GM04504 (cell line): ENCODE data around the gene MOB3B.

ENCODE experiments used
- DNase-seq: peaks from one replicate; pipeline ENCODE4 v3.0.0-alpha.2; 2012; ENCODE audit warnings: low read depth

MOB3B gene

DNA sequence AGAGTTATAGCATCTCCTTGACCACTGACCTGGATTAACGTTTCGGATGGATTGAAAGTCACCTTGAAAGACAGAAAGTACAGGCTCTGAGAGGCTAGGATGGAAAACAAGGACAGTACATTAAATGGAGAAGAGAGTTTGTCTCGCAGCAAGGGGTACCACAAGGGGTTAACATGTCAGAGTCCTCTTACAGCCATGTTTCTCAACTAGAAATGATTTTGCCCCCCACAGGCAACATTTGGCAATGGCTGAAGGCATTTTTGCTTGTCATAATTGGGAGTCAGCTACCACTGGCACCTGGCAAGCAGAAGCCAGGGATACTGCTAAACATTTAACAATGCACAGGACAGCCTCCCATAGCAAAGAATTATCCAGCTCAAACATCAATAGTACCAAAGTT is 141.9 kb downstream of the MOB3B start:
- DNase-seq = no peak

DNA sequence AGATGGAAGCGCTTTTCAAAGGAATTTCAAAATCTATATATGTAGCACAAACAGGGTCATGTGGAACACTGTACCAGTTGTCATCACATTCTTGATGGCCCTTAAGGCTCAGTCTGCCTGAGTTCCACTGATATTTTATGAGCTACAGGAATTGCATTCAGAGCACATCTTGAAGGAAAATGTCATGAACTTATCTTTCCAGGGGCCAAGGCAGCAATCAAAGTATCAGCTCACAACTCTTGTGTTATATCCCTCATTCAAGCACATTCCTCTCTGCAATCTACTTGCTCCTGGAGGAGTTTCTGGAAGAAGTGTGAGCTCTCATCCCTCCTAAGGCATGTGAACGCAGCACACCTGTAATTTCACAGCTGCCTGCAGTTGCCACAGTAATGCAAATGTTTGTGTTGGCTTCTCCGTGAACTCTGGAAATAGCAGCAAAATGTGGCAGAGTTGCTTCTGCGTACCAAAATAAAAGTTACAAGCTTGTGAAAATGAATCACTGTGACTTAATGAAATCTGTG is 143.0 kb downstream of the MOB3B start:
- no peak for DNase-seq

DNA sequence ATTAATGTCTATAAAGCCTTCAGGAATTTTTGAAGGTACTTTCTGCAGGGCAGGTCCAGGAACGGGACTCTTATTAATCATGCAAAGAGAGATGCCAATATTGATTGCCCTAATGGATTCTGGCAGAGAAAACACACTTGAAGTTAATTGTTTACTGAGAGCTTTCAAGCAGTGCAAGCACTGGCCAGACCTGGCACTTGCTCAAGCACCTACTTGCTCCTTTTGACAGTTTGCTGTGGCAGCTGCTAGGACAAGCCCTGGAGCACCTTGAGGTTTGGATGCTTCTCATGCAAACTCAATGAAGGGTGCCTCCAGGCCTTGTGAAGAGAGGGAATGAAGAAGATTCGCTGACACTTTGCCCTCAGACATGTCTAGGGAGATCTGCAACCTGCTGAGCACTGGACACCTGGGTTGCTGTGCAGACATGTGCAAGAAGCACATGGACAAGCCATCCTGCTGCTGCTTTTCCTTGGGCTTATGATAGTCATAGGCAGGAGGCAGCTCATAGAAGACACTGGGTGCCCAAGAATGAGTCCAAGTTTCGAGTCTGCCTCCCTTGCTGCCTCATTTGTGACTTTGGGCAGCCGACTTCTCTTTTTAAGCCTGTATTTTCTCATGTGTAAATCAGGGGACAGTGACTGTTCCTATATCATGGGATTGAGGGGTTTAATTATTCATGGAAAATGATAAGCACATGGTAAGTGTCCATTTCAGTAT is 143.8 kb downstream of the MOB3B start:
- DNase-seq = no peak

DNA sequence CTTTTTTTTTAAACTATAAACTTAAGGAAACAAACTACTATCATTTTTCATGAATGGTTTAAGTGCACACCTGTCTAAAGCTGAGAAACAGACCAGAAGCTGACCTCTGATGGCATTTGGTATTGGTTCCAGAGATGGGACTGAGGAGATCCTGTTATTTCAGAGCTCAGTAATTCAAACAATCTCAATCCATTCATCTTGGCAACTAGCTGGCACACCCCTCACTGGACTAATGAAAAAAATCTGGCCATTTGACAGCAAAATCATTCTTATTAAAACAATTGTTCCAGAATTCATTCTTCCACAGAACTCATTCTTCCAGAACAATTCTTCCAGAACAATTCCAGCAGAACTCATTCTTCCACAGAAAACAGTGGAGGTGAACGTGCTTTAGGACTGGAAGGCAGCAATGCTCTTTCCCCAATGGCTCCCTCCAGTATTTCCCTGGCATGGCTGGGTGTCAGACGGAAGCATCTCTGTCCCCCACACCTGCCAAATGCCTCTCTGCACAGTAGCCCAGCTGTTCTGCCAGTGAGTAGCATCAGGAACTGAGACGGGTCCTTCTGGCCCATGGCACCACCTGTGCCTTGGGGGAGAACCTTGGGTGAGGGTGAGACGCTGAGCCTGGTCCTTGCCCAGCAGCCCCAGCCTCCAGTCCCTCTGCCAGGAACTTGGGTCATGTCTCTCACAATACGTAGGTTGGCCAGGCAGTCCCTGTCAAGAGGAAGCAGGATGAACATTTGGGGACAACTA is 145.2 kb downstream of the MOB3B start:
- no peak for DNase-seq

DNA sequence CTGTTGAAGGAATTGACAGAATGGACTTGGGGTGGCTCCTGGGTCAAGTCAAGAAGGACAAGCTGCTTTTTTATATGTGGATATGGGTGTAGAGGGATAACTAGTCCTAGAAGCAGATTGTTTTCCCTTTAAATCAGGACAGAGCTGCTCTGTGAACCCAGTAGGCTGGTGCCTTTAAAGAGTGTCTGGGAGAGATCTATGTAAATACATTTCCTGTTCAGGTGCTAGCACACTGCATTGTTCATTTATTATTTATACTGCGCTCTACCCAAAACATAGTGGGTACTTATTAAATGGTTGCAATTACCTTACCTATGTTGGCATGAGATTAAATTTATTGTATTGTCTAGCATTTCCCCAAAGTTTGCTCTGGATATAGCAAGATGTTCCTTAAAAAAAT is 146.1 kb downstream of the MOB3B start:
- no peak for DNase-seq

DNA sequence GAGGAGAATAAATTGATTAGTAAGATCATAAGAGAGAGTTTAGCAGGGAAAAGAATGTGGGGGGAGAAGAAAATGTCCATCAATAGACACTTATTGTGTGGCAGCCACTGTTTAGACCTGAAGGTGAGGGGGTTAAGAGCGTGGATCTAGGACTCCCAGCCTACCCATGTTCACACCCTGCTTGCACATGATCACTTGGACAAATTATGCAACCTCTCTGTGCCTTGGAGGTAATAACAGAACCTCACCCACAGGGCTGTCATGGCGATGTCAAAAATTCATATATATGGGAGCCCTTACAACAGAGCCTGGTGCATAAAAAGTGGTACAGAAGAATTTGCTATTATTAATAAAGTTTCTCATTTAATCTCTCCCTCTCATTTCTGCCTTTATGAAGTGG is 146.6 kb downstream of the MOB3B start:
- DNase-seq = no peak

DNA sequence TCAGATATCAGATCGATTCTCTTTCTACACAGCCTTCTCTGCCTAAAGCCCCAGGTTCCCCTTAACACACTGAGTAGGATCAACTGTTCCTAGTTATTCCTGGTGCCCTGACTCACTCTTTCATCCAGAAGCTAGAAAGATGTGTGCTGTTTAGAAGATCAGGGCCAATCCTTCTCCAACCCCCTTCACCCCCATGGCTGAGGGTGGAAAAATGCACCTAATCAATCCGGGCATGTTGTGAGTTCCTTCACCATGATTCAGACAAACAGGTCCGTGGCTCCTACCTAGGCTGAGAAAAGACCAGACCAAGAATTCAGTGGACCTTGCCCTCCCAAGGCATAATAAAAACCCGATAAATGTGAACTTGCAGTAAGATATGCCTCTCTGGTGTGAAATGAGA is 147.3 kb downstream of the MOB3B start:
- no peak for DNase-seq

DNA sequence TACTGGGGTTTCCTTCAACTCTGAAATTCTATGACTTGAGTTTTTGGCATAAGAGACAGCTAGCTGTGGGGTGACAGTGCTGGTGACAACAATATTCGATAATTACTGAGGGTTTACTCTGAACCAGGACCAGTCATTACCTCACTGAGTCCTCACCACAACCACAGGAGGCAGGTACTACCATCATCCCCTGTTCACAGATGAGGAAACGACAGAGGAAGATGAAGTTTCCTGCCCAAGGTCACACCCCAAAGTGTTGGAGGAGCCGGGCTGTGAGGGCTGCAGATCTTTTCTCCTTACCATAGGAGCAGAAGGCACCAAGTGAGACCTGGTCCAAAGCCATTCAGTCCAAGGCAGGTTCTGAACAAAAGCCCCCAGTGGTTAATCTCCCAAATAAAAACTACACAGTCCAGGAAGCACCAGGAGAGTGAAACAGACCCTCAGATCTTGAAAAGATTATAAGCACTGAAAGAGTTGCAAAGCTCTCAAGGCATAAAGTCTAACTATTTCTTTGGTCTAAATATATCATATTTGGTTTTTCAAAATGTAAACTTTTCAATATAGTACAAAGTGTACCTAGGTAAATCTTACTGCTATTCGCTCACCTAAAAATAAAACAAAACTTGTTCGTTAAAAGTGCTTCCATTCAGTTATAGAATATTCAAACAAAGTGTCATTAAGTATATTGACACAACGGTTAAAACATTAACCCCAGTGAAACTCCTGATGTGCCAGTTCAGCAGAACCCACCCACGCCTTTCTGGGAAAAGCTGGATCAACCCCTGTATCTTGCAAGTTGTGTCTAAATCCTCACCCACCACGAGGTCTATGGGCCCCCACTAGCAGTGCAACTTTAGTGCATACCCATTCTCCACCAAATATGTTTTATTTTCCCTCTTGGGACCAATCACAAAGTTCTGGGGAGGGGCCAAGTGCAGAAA is 150.0 kb downstream of the MOB3B start:
- DNase-seq = no peak

DNA sequence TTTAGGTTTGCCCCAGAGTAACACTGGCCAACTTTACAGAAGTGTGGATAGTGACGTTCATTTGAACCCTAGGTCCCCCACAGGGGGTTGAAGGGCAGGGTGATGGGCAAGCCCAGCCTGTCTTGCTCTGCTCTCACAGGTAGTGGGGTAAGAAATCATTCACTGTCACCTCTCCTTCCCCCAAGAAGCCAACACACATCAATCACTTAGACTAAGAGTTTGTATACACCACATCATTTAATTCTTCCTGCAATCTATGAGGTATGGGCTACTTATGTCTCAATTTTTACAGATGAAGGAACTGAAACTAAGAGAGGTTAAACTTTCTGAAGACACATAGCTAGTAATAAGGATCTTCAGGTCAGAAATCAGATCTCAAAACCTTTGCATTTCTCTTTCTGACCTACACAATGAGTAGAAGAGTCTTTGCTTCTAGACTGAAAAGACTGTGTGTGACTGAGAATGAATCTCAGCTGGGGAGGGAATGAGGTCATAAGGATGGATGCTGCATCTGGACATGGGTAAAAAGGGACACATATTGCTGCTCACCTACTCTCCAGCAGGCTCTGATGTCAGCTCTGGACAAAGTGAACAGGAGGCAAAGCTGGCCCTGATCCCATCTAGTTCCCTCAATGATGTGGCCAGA is 151.7 kb downstream of the MOB3B start:
- DNase-seq = no peak

DNA sequence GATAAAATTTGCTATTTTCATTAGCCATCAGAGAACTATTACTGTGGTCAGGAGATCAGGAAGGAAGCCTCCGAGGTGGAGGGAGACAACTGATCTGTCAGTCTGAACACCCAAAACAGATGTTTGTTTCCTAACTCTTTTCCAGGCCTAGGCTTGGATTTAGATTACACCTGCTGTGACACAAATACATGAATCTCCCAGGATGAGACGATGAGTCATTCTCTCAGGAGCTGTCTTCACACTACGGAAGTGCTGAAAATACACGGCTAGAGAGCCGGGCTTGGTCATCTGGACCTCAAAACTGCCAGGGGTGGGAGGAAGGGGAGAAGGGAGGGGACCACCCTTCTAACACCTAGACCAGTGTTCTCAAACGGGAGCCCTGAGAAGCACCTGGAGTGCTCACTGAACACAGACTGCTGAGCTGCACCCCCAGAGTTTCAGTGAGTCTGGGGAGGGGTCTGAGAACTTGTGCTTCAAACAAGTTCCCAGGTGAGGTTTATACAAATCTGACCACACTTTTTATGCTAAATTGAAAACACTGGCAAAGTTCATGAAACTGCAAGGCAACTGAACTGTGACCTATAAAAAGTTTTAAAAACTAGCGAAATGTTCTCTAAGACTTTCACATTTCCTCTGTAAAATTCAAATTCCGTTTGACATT is 152.3 kb downstream of the MOB3B start:
- DNase-seq = no peak

DNA sequence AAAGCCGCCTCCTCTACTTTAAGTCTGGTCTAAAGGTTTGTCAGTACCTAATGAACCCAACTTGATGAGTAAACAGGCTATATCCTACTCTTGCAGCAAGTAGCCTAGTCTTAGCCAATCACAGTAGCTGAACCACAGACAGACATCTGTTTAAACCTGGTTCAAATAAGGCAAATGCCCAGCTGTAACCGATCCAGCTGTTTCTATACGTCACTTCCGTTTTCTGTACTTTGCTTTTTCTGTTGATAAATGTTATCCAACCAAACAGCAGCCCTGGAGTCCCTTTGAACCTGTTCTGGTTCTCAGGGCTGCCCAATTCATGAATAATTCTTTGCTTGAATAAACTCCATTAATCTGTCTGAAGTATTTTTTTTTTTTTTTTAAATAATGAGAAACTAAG is 155.8 kb downstream of the MOB3B start:
- DNase-seq = no peak

DNA sequence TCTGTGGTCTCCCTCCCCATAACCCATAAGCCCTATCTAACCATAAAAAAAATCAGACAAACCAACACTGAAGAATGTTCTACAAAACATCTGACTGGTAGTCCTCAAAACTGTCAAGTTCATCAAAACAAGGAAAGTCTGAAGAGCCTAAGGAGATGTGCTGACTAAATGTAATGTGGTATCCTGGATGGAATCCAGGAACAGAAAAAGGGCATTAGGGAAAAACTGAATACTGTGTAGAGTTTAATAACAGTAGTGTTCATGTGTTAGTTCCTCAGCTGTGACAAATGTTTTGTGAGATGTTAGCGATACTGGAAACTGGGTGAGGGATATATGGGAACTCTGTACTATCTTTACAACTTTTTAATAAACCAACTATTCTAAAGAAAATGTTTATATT is 157.0 kb downstream of the MOB3B start:
- DNase-seq = no peak

DNA sequence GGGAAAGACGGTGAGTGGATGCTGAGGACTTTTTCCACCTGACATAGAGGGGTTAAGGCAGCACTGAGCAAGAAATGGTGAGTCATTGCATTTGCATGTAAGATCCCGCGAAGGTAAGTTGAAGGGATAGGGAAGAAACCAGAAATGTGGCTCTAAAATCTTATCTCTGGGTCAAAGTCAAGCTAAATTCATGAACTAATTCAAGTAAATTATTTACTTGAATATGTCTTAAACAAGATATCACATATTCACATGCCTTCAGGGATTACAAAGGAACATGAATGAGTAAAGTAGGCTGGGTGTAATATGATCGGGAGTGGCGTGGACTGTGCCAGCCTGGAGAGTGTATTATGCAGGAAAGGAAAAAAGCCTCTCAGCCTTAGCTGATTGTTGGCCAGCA is 158.2 kb downstream of the MOB3B start:
- no peak for DNase-seq

DNA sequence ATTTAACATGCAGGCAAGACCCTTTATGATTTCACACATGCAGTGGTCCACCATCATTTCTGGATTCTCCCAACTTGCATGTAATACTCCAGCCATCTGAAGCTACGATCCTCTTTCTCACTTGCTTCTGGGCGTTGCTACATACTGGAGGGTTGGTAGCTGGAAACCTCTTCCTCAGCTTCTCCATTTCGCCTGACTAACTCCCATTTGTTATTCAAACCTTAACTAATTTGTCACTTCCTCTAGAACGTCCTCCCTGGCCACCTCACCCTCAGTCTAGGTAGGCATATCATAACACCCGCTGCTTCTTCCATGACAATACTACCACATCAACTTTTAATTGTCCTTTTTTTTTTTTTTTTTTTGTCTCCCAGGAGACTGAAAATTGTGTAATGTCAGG is 160.0 kb downstream of the MOB3B start:
- no peak for DNase-seq

DNA sequence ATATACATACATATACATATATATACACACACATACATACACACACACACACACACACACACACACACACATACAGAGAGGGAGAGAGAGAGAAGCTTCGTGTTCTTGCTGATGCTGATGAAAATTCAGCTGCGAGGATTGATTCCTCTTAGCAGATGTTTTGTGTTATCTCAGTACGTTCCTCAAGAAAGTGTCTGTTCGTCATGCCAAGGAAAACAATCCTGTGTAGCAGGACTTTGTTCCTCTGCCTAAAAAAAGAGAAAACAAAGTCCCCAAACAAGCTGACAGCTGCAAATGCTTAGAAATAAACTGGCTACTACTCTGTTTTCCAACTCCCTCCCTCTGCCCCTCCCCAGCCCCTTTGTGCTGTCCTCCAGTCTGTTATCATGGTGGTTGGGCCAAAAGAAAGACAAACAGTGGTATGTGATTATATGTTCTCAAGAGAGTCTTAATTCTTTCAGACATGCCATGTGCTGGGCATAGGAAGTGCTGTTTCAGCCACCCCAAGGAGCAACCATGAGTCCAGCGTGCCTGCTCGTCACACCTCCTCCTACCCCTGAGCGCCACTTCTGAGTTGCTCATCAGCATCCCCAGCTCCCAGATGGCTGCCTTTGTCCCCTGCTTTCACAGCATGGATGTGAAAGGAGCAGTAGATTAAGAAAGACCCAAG is 161.2 kb downstream of the MOB3B start:
- no peak for DNase-seq

DNA sequence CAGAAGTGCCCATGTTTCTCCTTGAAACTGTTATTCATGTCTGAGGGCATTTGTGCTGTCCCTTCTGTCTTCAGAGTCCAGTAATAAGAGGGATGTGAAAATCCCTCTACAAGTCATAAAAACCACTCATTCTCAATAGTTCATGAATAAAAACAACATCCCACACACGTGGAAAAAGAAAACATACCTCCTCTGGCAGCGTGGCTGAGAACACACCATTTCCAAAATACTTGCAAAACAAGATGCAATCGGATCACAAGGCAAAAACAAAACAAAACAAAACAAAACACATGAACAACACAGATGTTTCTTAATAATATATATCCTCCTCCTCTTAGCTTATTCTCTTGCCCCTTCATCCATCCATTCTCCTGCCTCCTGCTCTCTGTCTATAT is 161.7 kb downstream of the MOB3B start:
- no peak for DNase-seq

DNA sequence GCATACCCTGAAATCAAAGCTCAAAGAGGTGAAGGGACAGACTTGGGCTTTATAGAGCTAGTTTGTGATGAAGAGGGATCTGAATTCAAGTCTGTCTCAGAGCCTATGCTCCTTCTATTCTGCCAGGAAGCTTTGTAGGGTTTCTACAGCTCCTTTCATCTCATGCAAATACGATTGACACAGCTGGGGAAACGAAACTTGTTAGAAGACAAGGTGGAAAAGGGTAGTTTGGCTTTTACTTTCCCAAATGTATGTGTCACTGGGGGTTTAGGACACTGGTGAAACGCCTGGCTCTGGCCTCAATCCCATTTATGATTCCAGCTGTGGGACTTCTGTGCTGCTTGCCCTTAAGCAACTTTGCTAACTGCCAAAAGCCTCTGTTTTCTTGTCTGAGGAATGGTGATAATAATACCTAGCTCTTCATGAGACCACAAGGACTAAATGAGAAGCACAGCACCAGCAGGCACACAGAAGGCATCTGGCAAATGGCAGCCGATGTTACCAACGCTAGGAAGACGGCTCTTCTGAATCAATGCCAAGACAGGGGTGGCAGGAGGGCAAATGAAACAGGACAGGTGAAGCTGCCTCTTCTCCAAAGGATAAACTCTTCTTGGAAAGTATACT is 162.3 kb downstream of the MOB3B start:
- no peak for DNase-seq

DNA sequence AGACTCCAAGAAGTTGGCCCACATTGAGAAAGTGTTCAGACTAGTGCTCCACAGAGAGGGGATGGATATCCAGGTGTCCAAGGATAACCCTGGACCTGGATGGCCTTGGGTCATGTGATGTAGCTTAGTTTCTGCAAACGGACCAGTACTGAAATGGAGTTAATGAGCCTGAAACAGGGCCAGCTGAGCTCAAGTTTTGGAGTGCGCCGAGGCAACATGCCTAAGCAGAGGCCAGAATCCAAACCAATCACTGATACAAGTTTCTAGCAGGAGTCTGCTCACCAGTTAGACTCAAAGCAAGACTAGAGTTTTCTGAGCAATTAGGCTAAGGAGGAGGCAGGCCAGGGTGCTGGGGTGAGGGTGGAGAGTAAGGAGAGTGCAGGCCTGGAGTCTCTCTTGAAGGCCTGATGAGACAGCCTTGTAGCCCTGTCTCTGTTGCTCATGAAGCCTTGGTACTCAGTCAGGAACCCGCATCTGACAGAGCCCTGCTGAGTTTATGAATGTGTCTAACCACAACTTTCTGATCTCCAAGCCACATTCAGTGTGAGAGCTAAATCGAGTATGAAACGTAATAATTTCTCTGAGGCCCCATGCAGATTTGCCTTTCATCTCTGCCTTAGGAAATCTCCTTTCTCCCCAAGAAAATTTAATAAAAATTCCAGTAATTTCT is 163.8 kb downstream of the MOB3B start:
- no peak for DNase-seq

DNA sequence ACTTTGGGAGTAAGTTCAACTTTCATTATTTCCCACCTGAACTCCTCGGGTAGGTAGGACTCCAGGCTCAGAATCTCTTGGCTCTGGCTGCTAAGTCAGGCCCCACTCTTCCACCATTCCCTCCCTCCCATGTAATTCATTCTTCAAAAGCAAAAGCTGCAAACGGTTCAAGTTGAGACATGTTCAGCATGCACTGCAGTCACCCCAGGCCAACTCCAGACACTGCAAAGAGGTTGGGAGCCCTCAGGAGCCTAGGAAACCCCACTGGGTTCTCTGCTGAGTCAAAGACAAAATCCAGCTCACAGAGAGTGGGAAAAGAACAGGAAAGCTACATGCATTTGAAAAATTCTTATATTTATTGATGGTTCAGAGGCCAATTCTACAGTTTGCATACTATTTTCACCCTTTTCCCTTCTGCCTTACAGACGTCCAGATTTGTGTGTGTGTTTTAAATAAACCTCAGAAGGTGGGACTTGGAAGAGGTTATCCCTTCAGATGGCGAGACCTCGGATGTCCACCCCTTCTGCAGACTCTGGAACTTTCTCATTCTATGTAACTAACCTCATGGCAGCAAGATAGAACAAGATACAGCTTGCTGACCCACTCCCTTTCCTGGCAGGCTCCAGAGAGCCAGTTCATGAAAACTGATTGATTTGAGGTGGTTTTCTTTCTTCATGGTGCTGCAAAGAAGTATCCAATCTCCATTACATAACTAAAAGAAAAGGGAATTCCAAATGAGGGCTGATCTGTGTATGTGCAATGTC is 167.0 kb downstream of the MOB3B start:
- no peak for DNase-seq
